Left ventricle myocardium inferior (tissue), 1 donor: ENCODE data around the gene CRISP2. TPM values are rescaled to one million over a fixed set of nuclear protein-coding genes. Genes with fewer than 3 reads are reported as not detected.

Source experiments
- DNase-seq: peaks from one replicate; pipeline ENCODE4 v3.0.0-alpha.2; 2020
- H3K27ac ChIP-seq: fragments of 200-600 bp; replicated peaks from 2 replicates; pipeline ENCODE4 v1.8.0; 2021
- H3K27me3 ChIP-seq: fragments of 200-600 bp; 2 replicates; pipeline ENCODE4 v1.8.0; 2021; ENCODE audit warnings: low read depth
- H3K36me3 ChIP-seq: fragments of 200-600 bp; 2 replicates; pipeline ENCODE4 v1.8.0; 2021
- H3K4me1 ChIP-seq: fragments of 200-600 bp; 2 replicates; pipeline ENCODE4 v1.8.0; 2021
- H3K4me3 ChIP-seq: fragments of 200-600 bp; 2 replicates; pipeline ENCODE4 v1.8.0; 2021; ENCODE audit warnings: mild to moderate bottlenecking, moderate library complexity
- H3K9me3 ChIP-seq: fragments of 200-600 bp; replicated peaks from 2 replicates; pipeline ENCODE4 v1.8.0; 2021
- CTCF ChIP-seq: fragments of 200-600 bp; IDR thresholded peaks from 2 replicates; pipeline ENCODE4 v1.8.0; 2021; ENCODE audit warnings: antibody characterized with exemption, mild to moderate bottlenecking, borderline replicate concordance
- intact Hi-C: fragments of 100-400 bp; cut with micrococcal nuclease; formaldehyde crosslinking; loops from one replicate; pipeline ENCODE4 v1.11.0; 2022
- total RNA-seq: library from RNA; stranded (reverse); fragmentation: NEBNext Ultra II Directional; extraction: Animal tissue kit (Norgen Biotek cat#: 25700); gene quantifications from one replicate; pipeline ENCODE4 v1.2.1, GENCODE V29; 2021
- donor health status: DM: no; HTN: yes; CAD: no; lungs with severe emphysema.

The CRISP2 gene
- total RNA-seq, 1 donor from 2014 or later, result not detected

GRCh38 chr6:49662231-49662891, 51.0 kb downstream of the CRISP2 start:
- intact Hi-C loops, result no loop called here
- TF ChIP-seq CTCF, result no peak
- Histone ChIP-seq H3K27ac (no peak overlapping the region), H3K9me3 (no peaks in the 10 kb centered on the region), H3K27me3 (no peaks in the 10 kb centered on the region), H3K4me1 (no peaks in the 10 kb centered on the region), H3K36me3 (no peaks in the 10 kb centered on the region), H3K4me3 (no peak overlapping the region)
- no peak for DNase-seq

- intact Hi-C loops, result no loop called here
- DNase-seq, result no peak
- H3K9me3 ChIP-seq, result no peaks in the 10 kb centered on the region
- no peak overlapping the region for H3K27ac ChIP-seq
- no peaks in the 10 kb centered on the region for H3K27me3 ChIP-seq
- no peaks in the 10 kb centered on the region for H3K36me3 ChIP-seq
- no peak overlapping the region for H3K4me3 ChIP-seq
- H3K4me1 ChIP-seq, result no peaks in the 10 kb centered on the region
- no peak for TF ChIP-seq CTCF
These were observed 59.4 kb downstream of the CRISP2 start for GRCh38 chr6:49653942-49654341.

GRCh38 chr6:49653438-49653837, 59.9 kb downstream of the CRISP2 start:
- Histone ChIP-seq H3K9me3 (no peaks in the 10 kb centered on the region), H3K36me3 (no peaks in the 10 kb centered on the region), H3K27me3 (no peaks in the 10 kb centered on the region), H3K4me1 (no peaks in the 10 kb centered on the region), H3K27ac (no peak overlapping the region), H3K4me3 (no peak overlapping the region)
- no peak for DNase-seq
- intact Hi-C loops, result no loop called here
- no peak for TF ChIP-seq CTCF

- Histone ChIP-seq H3K4me3 (no peak overlapping the region), H3K36me3 (no peaks in the 10 kb centered on the region), H3K4me1 (no peaks in the 10 kb centered on the region), H3K27me3 (no peaks in the 10 kb centered on the region), H3K9me3 (no peaks in the 10 kb centered on the region), H3K27ac (no peak overlapping the region)
- no peak for DNase-seq
- intact Hi-C loops, result no loop called here
- no peak for TF ChIP-seq CTCF
These were observed 62.1 kb downstream of the CRISP2 start for GRCh38 chr6:49651239-49651638.

GRCh38 chr6:49649988-49650387, 63.4 kb downstream of the CRISP2 start:
- Histone ChIP-seq H3K27ac (no peak overlapping the region), H3K9me3 (no peaks in the 10 kb centered on the region), H3K4me1 (no peaks in the 10 kb centered on the region), H3K27me3 (no peaks in the 10 kb centered on the region), H3K36me3 (no peaks in the 10 kb centered on the region), H3K4me3 (no peak overlapping the region)
- no peak for DNase-seq
- TF ChIP-seq CTCF, result no peak
- intact Hi-C loops, result no loop called here

- Histone ChIP-seq H3K27ac (no peak overlapping the region), H3K4me3 (no peak overlapping the region), H3K36me3 (no peaks in the 10 kb centered on the region), H3K4me1 (no peaks in the 10 kb centered on the region), H3K27me3 (no peaks in the 10 kb centered on the region), H3K9me3 (no peaks in the 10 kb centered on the region)
- no peak for TF ChIP-seq CTCF
- intact Hi-C loops, result no loop called here
- DNase-seq, result no peak
These were observed 65.3 kb downstream of the CRISP2 start for GRCh38 chr6:49648036-49648435.
